A673 (cell line): ENCODE results near the gene HOXD9. TPM values are rescaled to one million over a fixed set of nuclear protein-coding genes. Genes with fewer than 3 reads are reported as not detected.
A peak's percentile ranks its signal among the peaks of the same experiment; 100 is the strongest.

Experiments
- BruUV-seq: library from RNA; stranded (reverse); fragments of 400-500 nt; replicated peaks from 2 replicates; lab custom pipeline; 2021; lab: Mats Ljungman, UMichigan
- CTCF ChIA-PET: fragments of 300-600 bp; sonication (Branson Sonifier 250); formaldehyde crosslinking; loops from one replicate; lab custom pipeline; 2022; ENCODE audit warnings: antibody characterized with exemption; lab: Charles Lee
- POLR2A ChIA-PET: fragments of 300-600 bp; sonication (Branson Sonifier 250); formaldehyde crosslinking; loops from one replicate; lab custom pipeline; 2022; ENCODE audit warnings: antibody characterized with exemption; ENCODE audit not compliant: low non-redundant PET; lab: Charles Lee
- DNase-seq: peaks from one replicate; pipeline ENCODE4 v3.0.0-alpha.2; 2015; ENCODE audit warnings: low spot score
- H3K27ac ChIP-seq: fragments of 200-600 bp; sonication (generic); 2 replicates; pipeline ENCODE4 v1.5.1; 2016; ENCODE audit warnings: mixed run types, low read depth, mild to moderate bottlenecking, mixed read lengths, antibody characterized with exemption, low read length; ENCODE audit not compliant: poor library complexity, severe bottlenecking
- H3K27me3 ChIP-seq: fragments of 200-600 bp; sonication (generic); replicated peaks from 2 replicates; pipeline ENCODE4 v1.6.1; 2017; ENCODE audit warnings: mixed run types, low read depth, mild to moderate bottlenecking, mixed read lengths, antibody characterized with exemption, low read length; ENCODE audit not compliant: insufficient read depth, poor library complexity
- H3K36me3 ChIP-seq: fragments of 200-600 bp; sonication (generic); 2 replicates; pipeline ENCODE4 v1.6.1; 2016; ENCODE audit warnings: mixed run types, mild to moderate bottlenecking, mixed read lengths, antibody characterized with exemption, low read length; ENCODE audit not compliant: insufficient read depth, poor library complexity, severe bottlenecking
- H3K4me1 ChIP-seq: fragments of 200-600 bp; sonication (generic); 2 replicates; pipeline ENCODE4 v1.6.1; 2017; ENCODE audit warnings: mixed run types, mild to moderate bottlenecking, mixed read lengths, antibody characterized with exemption, low read length; ENCODE audit not compliant: insufficient read depth, poor library complexity, severe bottlenecking
- H3K4me3 ChIP-seq: fragments of 200-600 bp; sonication (generic); 2 replicates; pipeline ENCODE4 v1.5.1; 2016; ENCODE audit warnings: low read depth, mixed run types, mild to moderate bottlenecking, mixed read lengths, low read length; ENCODE audit not compliant: poor library complexity, severe bottlenecking
- H3K9me3 ChIP-seq: fragments of 200-600 bp; sonication (generic); 2 replicates; pipeline ENCODE4 v1.6.1; 2016; ENCODE audit warnings: mixed run types, low read depth, mild to moderate bottlenecking, mixed read lengths, antibody characterized with exemption, low read length; ENCODE audit not compliant: poor library complexity, severe bottlenecking
- CTCF ChIP-seq: fragments of 300-800, 200-600 bp; sonication (generic); conservative IDR thresholded peaks from 2 replicates; pipeline ENCODE4 v1.5.1; 2017; ENCODE audit warnings: low read depth, mild to moderate bottlenecking, antibody characterized with exemption, low read length, moderate library complexity, mixed read lengths
- EZH2 ChIP-seq: fragments of 200-600 bp; sonication (generic); IDR thresholded peaks from 2 replicates; pipeline ENCODE4 v1.6.1; 2017; ENCODE audit warnings: borderline replicate concordance, low read depth, mild to moderate bottlenecking, mixed read lengths, antibody characterized with exemption, low read length; ENCODE audit not compliant: poor library complexity, severe bottlenecking
- intact Hi-C: fragments of 100-400 bp; cut with micrococcal nuclease; formaldehyde crosslinking; loops from one replicate; pipeline ENCODE4 v1.10.0; 2022; ENCODE audit not compliant: unreplicated experiment
- total RNA-seq: library from RNA; stranded (reverse); gene quantifications from 2 replicates; pipeline ENCODE4 v1.2.3, GENCODE V29; 2021

Gene HOXD9
- total RNA-seq, 1 experiment from 2014 or later = 63.0 TPM

- Histone ChIP-seq H3K4me3 (no peak overlapping the region), H3K27me3 (peaks cover 87% of the 10 kb centered on the region), H3K9me3 (no peaks in the 10 kb centered on the region), H3K36me3 (no peaks in the 10 kb centered on the region), H3K4me1 (peaks cover 29% of the 10 kb centered on the region), H3K27ac (no peak overlapping the region)
- TF ChIP-seq CTCF (no peak), EZH2 (no peak)
- BruUV-seq = no TSS peak
- intact Hi-C loops = no loop called here
- no peak for DNase-seq
- ChIA-PET CTCF (no interaction called here), POLR2A (no interaction called here)
Measured at GRCh38 chr2:176076796-176077195, 45.7 kb upstream of the HOXD9 start.

DNA sequence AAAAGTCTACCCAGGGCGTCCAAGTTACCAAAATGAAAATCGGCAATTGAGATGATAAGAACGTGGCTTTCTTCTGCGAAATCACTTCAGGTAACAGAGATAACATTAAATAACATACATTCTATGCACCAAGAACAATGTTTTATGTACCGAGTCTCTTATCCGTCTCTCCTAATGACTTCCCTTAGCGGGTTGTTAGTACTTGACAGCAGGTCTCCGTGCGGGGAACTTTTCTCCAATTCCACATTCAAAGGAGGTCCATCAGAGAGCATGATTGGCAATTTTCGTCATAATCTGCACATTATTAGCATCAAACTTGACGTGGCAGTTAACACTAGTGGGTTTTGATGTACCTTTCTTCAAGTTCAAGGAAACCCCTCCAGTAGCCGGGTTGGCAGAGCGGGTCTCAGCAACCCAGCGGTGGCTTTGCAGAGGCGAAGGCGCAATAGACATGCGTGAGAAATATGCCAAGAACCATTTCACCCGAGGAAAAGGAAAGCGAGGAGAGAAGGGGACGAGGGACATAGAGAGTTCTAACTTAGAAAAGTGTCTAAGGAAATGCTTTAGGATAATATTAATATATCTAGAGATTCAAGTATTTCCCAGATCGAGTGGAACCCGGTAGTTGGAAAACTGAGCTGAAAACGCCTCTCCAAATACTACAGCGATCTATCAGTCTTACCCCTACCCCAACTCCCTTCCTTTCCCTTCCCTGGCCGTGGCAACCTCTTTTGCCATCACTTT, 43.8 kb upstream of the HOXD9 start:
- TF ChIP-seq EZH2 (no peak), CTCF (no peak)
- POLR2A ChIA-PET = no interaction called here
- Histone ChIP-seq H3K27ac (no peak overlapping the region), H3K9me3 (no peaks in the 10 kb centered on the region), H3K27me3 (peaks cover 91% of the 10 kb centered on the region), H3K36me3 (no peaks in the 10 kb centered on the region), H3K4me1 (peaks cover 29% of the 10 kb centered on the region), H3K4me3 (peak overlapping the region; percentile 36)
- no peak for DNase-seq
- no TSS peak for BruUV-seq
- CTCF ChIA-PET = interaction anchor here (1.5 to 2.2 kb wide), 2 partner anchors 388 to 712 kb away, joined by 6 read pairs; no protein-coding TSS in a partner anchor
- intact Hi-C loops = no loop called here

DNA sequence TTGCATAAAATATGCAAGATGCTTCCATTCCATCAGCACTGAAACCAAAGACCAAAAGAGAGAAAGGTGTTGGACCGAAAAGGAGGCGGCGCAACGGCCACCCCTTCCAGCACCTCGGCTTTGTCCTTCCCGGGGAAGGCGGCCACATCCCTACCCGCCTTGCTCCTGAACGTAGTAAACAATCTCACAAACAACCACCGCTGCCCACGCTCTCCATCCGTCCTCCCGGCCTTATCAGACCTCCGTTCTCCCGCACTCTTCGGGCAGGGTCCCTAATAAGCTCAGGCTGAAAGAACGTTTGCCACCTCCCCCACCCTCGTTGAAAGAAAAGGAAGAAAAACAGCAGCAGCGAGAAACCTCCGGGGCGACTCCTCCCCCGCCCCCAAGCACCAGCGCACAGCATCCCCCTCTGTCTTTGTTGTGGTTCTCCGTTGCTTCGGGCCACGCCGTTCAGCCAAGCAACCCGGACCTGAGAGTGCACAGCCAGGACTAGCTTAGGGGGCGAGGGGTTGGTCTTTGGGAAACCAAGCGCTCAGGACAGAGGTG, 43.2 kb upstream of the HOXD9 start:
- intact Hi-C loops = no loop called here
- Histone ChIP-seq H3K27me3 (peaks cover 94% of the 10 kb centered on the region), H3K9me3 (no peaks in the 10 kb centered on the region), H3K4me1 (peaks cover 28% of the 10 kb centered on the region), H3K27ac (no peak overlapping the region), H3K4me3 (peak overlapping the region; percentile 36), H3K36me3 (no peaks in the 10 kb centered on the region)
- POLR2A ChIA-PET = no interaction called here
- CTCF ChIA-PET = interaction anchor here (1.5 to 2.2 kb wide), 2 partner anchors 389 to 712 kb away, joined by 6 read pairs; no protein-coding TSS in a partner anchor
- no TSS peak for BruUV-seq
- TF ChIP-seq CTCF = no peak
- no peak for TF ChIP-seq EZH2
- no peak for DNase-seq
